Esophagus squamous epithelium (tissue), 5 donors: ENCODE measurements around the gene ABO. TPM values are rescaled to one million over a fixed set of nuclear protein-coding genes. Genes with fewer than 3 reads are reported as not detected.
"Not testable (repeated sequence)": the region's sequence is repeated elsewhere in the genome, so short reads cannot be mapped to it uniquely, and the experiment has no call there.

ENCODE experiments used
- DNase-seq: peaks from one replicate; lab custom pipeline; 2025; lab: John Stamatoyannopoulos, UW
- H3K27ac ChIP-seq, 4 donors: fragments of 200-600 bp; sonication (generic); one replicate each; pipeline ENCODE4 v1.5.1; 2016 to 2019; ENCODE audit warnings: mild to moderate bottlenecking in 1 of 4
- H3K27me3 ChIP-seq, 4 donors: fragments of 200-600 bp; sonication (generic); 1 replicate in 3 of 4; 2 replicates in 1 of 4; pipeline versions ENCODE4 v1.5.1 to v1.6.0; 2017 to 2021; ENCODE audit warnings: antibody characterized with exemption in 1 of 4
- H3K36me3 ChIP-seq, 3 donors: fragments of 200-600 bp; sonication (generic); one replicate each; pipeline ENCODE4 v1.5.1; 2016 to 2019
- H3K4me1 ChIP-seq, 3 donors: fragments of 200-600 bp; sonication (generic); one replicate each; pipeline ENCODE4 v1.5.1; 2017 to 2019
- H3K4me3 ChIP-seq, 4 donors: fragments of 200-600 bp; sonication (generic); 1 replicate in 3 of 4; 2 replicates in 1 of 4; pipeline ENCODE4 v1.5.1; 2016 to 2019; ENCODE audit warnings: mild to moderate bottlenecking in 2 of 4, moderate library complexity in 1 of 4
- H3K9me3 ChIP-seq, 3 donors: fragments of 200-600 bp; sonication (generic); one replicate each; pipeline ENCODE4 v1.5.1; 2016 to 2019
- POLR2A ChIP-seq, 4 donors: fragments of 450-650 bp; IDR thresholded peaks; one replicate each; pipeline ENCODE4 v1.6.1; 2017; ENCODE audit warnings: antibody characterized with exemption in 4 of 4, mild to moderate bottlenecking in 4 of 4, moderate library complexity in 3 of 4
- WGBS, 2 donors: methylation state at CpG; one replicate each; pipeline ENCODE4 v1.1.5; 2018; 5-methylcytosine and 5-hydroxymethylcytosine counted together
- intact Hi-C: fragments of 100-400 bp; cut with DNase I; formaldehyde crosslinking; loops from one replicate; pipeline ENCODE4 v1.15.0; 2022
- total RNA-seq, 4 donors: library from RNA; depleted of rRNA; stranded (reverse); fragments of >200 nt; gene quantifications; one replicate each; pipeline ENCODE4 v1.1.0, GENCODE V29; 2016
- TF ChIP-seq, protein P1 (sequence below), 6 experiments: fragments of 450-650 bp in 4 of 6; fragments of 200-600 bp in 2 of 6; sonication (generic) in 2 of 6; IDR thresholded peaks; one replicate each; pipeline ENCODE4 v1.5.1; 2016 to 2019; ENCODE audit warnings: antibody characterized with exemption in 6 of 6, mild to moderate bottlenecking in 4 of 6, moderate library complexity in 4 of 6
- donor health status: DM: yes; HTN: yes; CAD: no.

Gene ABO
- total RNA-seq, 4 donors from 2014 or later: 3.4 to 48.8 (median 8.2) TPM

DNA sequence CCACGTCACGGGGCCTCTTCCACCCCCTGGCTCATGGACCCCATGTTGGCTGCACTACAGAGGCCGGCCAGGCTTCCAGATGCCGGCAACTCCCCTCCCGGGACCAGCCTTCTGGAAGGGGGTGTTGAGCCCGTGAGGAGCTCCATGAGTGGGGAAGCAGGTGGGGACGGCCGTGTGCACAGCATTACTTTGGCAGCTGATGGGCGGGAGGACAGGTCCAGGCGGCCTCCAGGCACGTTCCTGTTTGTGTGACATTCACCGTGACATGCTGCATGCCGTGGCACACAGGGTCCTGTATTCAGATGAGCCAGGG, 29.1 kb upstream of the ABO start:
- H3K4me3 ChIP-seq: no peak overlapping the region
- no peak for DNase-seq
- intact Hi-C loops: no loop called here
- TF ChIP-seq, protein P1, sequence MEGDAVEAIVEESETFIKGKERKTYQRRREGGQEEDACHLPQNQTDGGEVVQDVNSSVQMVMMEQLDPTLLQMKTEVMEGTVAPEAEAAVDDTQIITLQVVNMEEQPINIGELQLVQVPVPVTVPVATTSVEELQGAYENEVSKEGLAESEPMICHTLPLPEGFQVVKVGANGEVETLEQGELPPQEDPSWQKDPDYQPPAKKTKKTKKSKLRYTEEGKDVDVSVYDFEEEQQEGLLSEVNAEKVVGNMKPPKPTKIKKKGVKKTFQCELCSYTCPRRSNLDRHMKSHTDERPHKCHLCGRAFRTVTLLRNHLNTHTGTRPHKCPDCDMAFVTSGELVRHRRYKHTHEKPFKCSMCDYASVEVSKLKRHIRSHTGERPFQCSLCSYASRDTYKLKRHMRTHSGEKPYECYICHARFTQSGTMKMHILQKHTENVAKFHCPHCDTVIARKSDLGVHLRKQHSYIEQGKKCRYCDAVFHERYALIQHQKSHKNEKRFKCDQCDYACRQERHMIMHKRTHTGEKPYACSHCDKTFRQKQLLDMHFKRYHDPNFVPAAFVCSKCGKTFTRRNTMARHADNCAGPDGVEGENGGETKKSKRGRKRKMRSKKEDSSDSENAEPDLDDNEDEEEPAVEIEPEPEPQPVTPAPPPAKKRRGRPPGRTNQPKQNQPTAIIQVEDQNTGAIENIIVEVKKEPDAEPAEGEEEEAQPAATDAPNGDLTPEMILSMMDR (IDR thresholded peaks at IDR 0.05): no peak
- no peak for TF ChIP-seq POLR2A (IDR thresholded peaks at IDR 0.05)
- H3K27ac ChIP-seq: no peak overlapping the region
- H3K9me3 ChIP-seq: no peaks in the 10 kb centered on the region
- H3K4me1 ChIP-seq: peaks cover 0 to 9% (median 3%) of the 10 kb centered on the region in 3 donors
- no peaks in the 10 kb centered on the region for H3K36me3 ChIP-seq
- H3K27me3 ChIP-seq: peaks cover 0 to 34% (median 0%) of the 10 kb centered on the region in 4 donors
- WGBS, 2 donors: 60% methylated on average over 2 of the region's 13 CpGs; no CpG with 5 or more reads in 1 of the 2 donors

DNA sequence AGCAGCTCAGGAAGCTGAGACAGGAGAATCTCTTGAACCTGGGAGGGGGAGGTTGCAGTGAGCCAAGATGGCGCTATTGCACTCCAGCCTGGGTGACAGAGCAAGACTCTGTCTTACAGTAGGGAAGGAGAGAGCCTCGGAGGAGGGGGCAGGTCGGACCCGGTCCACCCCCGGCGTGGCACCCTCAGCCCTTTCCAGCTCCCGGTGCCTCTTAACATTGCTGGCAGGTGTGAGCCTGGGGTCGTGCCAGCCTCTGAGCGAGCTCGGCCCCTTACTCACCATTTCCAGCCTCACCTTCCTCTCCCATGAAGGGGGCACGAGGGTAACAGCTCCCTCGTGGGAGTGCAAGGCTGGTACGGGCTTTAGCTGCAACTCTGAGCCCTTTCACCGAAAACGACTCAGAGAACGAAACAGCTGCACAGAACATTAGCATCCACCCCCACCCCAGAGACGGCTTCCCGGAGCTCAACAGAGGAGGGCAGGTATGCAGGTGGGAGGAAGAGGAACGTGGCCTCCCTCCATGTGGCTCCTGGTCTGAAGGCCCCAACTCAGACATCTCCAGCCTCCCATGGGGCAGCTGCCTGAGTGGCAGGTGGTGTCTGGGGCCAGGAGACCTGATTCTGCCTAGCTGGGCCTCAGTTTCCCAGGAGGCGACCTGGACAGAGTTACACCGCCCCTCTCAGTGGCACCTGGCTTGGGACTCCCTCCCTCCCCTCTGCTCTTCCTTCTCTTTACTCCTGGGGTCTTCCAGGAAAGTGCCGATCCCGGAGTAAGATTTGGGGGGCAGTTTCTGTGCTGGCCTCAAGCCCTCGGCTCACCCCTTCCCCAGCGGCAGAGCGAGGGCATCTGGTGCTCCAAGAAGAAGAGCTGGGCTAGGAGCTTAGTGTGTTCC, 28.5 kb upstream of the ABO start:
- no peaks in the 10 kb centered on the region for H3K36me3 ChIP-seq
- no peak for DNase-seq
- no peak overlapping the region for H3K27ac ChIP-seq
- peaks cover 0 to 9% (median 3%) of the 10 kb centered on the region in 3 donors for H3K4me1 ChIP-seq
- WGBS, 2 donors: 66 to 76% methylated on average over 5 to 16 of the region's 26 CpGs
- no peaks in the 10 kb centered on the region for H3K9me3 ChIP-seq
- H3K27me3 ChIP-seq: peaks cover 0 to 40% (median 0%) of the 10 kb centered on the region in 4 donors
- intact Hi-C loops: no loop called here
- TF ChIP-seq, protein P1 (IDR thresholded peaks at IDR 0.05): no peak
- no peak for TF ChIP-seq POLR2A (IDR thresholded peaks at IDR 0.05)
- H3K4me3 ChIP-seq: no peak overlapping the region

DNA sequence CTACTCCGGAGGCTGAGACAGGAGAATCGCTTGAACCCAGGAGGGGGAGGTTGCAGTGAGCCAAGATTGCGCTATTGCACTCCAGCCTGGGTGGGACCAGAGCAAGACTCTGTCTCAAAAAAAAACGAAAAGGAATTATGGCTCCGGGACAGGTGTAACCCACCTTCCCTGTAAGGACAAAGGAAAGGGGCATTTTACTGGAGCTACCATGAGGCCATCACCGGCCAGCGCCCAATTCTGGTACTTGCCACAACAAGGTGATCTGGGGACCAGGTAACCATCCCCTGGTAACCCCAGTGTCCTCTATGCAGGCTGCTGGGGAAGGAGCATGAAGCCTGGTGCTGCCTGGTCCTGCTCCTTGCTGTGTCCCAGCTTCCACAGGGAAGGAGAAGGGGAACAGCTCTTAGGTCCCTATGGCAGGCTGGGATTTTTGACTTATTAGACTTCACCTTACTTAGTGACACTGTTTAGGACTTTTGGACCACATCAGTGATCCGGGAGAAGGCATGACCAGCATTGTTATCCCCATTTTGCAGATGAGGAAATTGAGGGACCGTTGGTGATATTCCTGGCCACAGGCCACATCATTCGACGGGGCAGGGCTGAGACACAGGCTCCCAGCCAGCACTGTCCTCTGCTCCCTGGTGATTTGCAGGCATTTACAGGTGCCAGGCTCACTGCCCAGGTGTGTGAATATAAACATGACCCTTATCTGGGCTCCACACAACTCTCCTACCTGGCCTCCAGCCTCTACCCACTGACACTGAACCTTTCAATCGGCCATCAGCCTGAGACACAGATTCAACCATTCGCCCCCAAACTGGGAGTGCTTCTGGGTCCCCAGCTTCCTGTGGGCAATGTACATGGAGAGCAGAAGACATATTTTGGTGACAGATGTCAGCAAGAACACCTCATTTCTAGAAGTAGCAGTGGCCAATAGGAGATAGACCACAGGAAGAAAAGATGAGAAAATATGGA, 26.5 kb upstream of the ABO start:
- WGBS, 2 donors: 87 to 92% methylated on average over 10 to 13 of the region's 13 CpGs
- H3K4me3 ChIP-seq: no peak overlapping the region
- no peaks in the 10 kb centered on the region for H3K9me3 ChIP-seq
- intact Hi-C loops: no loop called here
- H3K27ac ChIP-seq: no peak overlapping the region
- TF ChIP-seq POLR2A (IDR thresholded peaks at IDR 0.05): no peak
- TF ChIP-seq, protein P1 (IDR thresholded peaks at IDR 0.05): no peak
- DNase-seq: no peak
- H3K27me3 ChIP-seq: peaks cover 0 to 39% (median 0%) of the 10 kb centered on the region in 4 donors
- H3K36me3 ChIP-seq: no peaks in the 10 kb centered on the region
- peaks cover 0 to 9% (median 3%) of the 10 kb centered on the region in 3 donors for H3K4me1 ChIP-seq

DNA sequence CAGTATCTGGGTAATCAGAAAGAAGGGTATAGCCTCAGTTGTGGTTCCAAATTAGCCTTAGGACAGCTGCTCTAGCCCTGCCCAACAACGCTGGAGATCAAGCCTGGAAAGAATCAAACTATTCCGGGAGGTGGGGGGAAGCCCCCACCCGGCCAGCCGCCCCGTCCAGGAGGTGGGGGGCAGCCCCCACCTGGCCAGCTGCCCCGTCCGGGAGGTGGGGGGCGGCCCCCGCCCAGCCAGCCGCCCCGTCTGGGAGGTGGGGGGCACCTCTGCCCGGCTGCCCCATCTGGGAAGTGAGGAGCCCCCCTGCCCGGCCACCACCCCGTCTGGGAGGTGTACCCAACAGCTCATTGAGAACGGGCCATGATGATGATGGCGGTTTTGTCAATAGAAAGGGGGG, 25.0 kb upstream of the ABO start:
- H3K9me3 ChIP-seq, H3K27ac ChIP-seq, DNase-seq, H3K36me3 ChIP-seq, H3K4me1 ChIP-seq, intact Hi-C loops, H3K4me3 ChIP-seq: not testable (repeated sequence)
- H3K27me3 ChIP-seq: peaks cover 0 to 44% (median 0%) of the 10 kb centered on the region in 4 donors
- WGBS, 2 donors: 63% methylated on average over 1 of the region's 16 CpGs; no CpG with 5 or more reads in 1 of the 2 donors

DNA sequence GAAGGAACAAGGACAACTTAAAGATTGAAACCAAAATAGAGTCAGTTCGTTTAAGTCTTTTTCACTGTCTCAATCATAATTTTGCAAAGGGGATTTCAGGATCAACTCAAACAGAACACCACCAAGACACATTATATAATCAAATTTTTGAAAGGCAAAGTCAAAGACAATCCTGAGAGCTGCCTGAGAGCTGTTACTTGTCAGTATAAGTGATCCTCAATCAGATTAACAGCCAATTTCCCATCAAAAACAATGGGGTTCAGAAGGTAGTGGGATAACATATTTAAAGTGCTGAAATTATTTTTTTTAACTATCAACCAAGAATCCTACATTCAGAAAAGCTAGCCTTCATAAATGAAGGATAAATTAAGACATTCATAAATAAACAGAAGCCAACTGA, 19.3 kb upstream of the ABO start:
- H3K36me3 ChIP-seq: no peaks in the 10 kb centered on the region
- no peak for DNase-seq
- peaks cover 0 to 7% (median 0%) of the 10 kb centered on the region in 3 donors for H3K9me3 ChIP-seq
- intact Hi-C loops: no loop called here
- TF ChIP-seq, protein P1 (IDR thresholded peaks at IDR 0.05): no peak
- TF ChIP-seq POLR2A (IDR thresholded peaks at IDR 0.05): no peak
- no peak overlapping the region for H3K27ac ChIP-seq
- 72 to 80% methylated on average over 1 of the region's 1 CpG for WGBS, 2 donors
- H3K27me3 ChIP-seq: peaks cover 0 to 35% (median 0%) of the 10 kb centered on the region in 4 donors
- no peak overlapping the region for H3K4me3 ChIP-seq
- H3K4me1 ChIP-seq: no peaks in the 10 kb centered on the region
